Esophagus squamous epithelium (tissue), 4 donors: Measurements from ENCODE around the gene TULP1.

Experiments used
- CTCF ChIP-seq, 6 experiments: fragments of 450-650 bp in 4 of 6; fragments of 200-600 bp in 2 of 6; sonication (generic) in 2 of 6; IDR thresholded peaks; one replicate each; pipeline ENCODE4 v1.5.1; 2016 to 2019; ENCODE audit warnings: antibody characterized with exemption in 6 of 6, mild to moderate bottlenecking in 4 of 6, moderate library complexity in 4 of 6
- POLR2A ChIP-seq, 4 donors: fragments of 450-650 bp; IDR thresholded peaks; one replicate each; pipeline ENCODE4 v1.6.1; 2017; ENCODE audit warnings: antibody characterized with exemption in 4 of 4, mild to moderate bottlenecking in 4 of 4, moderate library complexity in 3 of 4

GRCh38 chr6:35550437-35550836 lies 37.7 kb upstream of the TULP1 start:
- TF ChIP-seq CTCF (IDR thresholded peaks at IDR 0.05), result no peak
- TF ChIP-seq POLR2A (IDR thresholded peaks at IDR 0.05), result no peak
